GM23338 (cell line): ENCODE results near the gene PAPPA. TPM values are rescaled to one million over a fixed set of nuclear protein-coding genes. Genes with fewer than 3 reads are reported as not detected.

Source experiments
- ATAC-seq: fragments of 200-7000 bp; cut with Tn5 transposase; 3 replicates; pipeline ENCODE4 v1.9.1; 2020
- DNase-seq: peaks from one replicate; pipeline ENCODE4 v3.0.0-alpha.2; 2015; ENCODE audit warnings: low spot score
- H2AFZ ChIP-seq: fragments of 200-600 bp; sonication (generic); 2 replicates; pipeline ENCODE4 v1.8.0; 2016; ENCODE audit warnings: antibody characterized with exemption, mild to moderate bottlenecking, moderate library complexity
- H3F3A ChIP-seq: fragments of 200-600 bp; sonication (generic); replicated peaks from 2 replicates; pipeline ENCODE4 v1.8.0; 2017; ENCODE audit warnings: antibody characterized with exemption, mixed run types, low read depth
- H3K27ac ChIP-seq: fragments of 200-600 bp; sonication (generic); 2 replicates; pipeline ENCODE4 v1.6.1; 2016; ENCODE audit warnings: low read depth
- H3K27me3 ChIP-seq: fragments of 200-600 bp; sonication (generic); 2 replicates; pipeline ENCODE4 v1.8.0; 2016; ENCODE audit warnings: mild to moderate bottlenecking, mixed run types, moderate library complexity; ENCODE audit not compliant: insufficient read depth
- H3K36me3 ChIP-seq: fragments of 200-600 bp; sonication (generic); 2 replicates; pipeline ENCODE4 v1.8.0; 2016; ENCODE audit warnings: mild to moderate bottlenecking; ENCODE audit not compliant: insufficient read depth
- H3K4me1 ChIP-seq: fragments of 200-600 bp; sonication (generic); 2 replicates; pipeline ENCODE4 v1.8.0; 2016; ENCODE audit warnings: mild to moderate bottlenecking, moderate library complexity; ENCODE audit not compliant: insufficient read depth
- H3K4me2 ChIP-seq: fragments of 200-600 bp; sonication (generic); 2 replicates; pipeline ENCODE4 v1.7.1; 2017; ENCODE audit warnings: mixed run types
- H3K4me3 ChIP-seq: fragments of 200-600 bp; sonication (generic); 2 replicates; pipeline ENCODE4 v1.6.1; 2016; ENCODE audit warnings: mixed run types
- H3K79me2 ChIP-seq: fragments of 200-600 bp; sonication (generic); replicated peaks from 2 replicates; pipeline ENCODE4 v1.8.0; 2017; ENCODE audit warnings: mild to moderate bottlenecking; ENCODE audit not compliant: insufficient read depth
- H3K9me2 ChIP-seq: fragments of 200-600 bp; sonication (generic); 2 replicates; pipeline ENCODE4 v1.8.0; 2017; ENCODE audit not compliant: insufficient read depth
- H4K20me1 ChIP-seq: fragments of 200-600 bp; sonication (generic); replicated peaks from 2 replicates; pipeline ENCODE4 v1.8.0; 2017; ENCODE audit warnings: mild to moderate bottlenecking; ENCODE audit not compliant: insufficient read depth
- H3K27ac Mint-ChIP-seq: 2 replicates; pipeline ENCODE4 v1.8.0; 2020; ENCODE audit warnings: inconsistent platforms, mild to moderate bottlenecking, moderate library complexity, mixed read lengths
- H3K27me3 Mint-ChIP-seq: 3 replicates; pipeline ENCODE4 v1.8.0; 2022; ENCODE audit warnings: low read depth, mild to moderate bottlenecking, moderate library complexity, mixed read lengths, inconsistent platforms; ENCODE audit not compliant: insufficient read depth, poor library complexity
- H3K36me3 Mint-ChIP-seq: 3 replicates; pipeline ENCODE4 v1.8.0; 2021; ENCODE audit warnings: low read depth, mild to moderate bottlenecking, inconsistent platforms, moderate library complexity, mixed read lengths
- H3K4me1 Mint-ChIP-seq: 3 replicates; pipeline ENCODE4 v1.8.0; 2020; ENCODE audit warnings: mild to moderate bottlenecking, inconsistent platforms, mixed read lengths
- H3K4me3 Mint-ChIP-seq: 3 replicates; pipeline ENCODE4 v1.8.0; 2021; ENCODE audit warnings: moderate library complexity, mild to moderate bottlenecking, inconsistent platforms, mixed read lengths
- H3K9me3 Mint-ChIP-seq: 3 replicates; pipeline ENCODE4 v1.8.0; 2020; ENCODE audit warnings: moderate library complexity, mild to moderate bottlenecking, inconsistent platforms, mixed read lengths
- CREB1 ChIP-seq: fragments of 250-450 bp; sonication (Bioruptor Pico); IDR thresholded peaks from 2 replicates; pipeline ENCODE4 v1.5.0; 2020; ENCODE audit warnings: low read depth, mild to moderate bottlenecking, moderate library complexity
- EZH2 ChIP-seq: fragments of 200-600 bp; sonication (generic); IDR thresholded peaks from one replicate; pipeline ENCODE4 v1.8.0; 2017; ENCODE audit warnings: antibody characterized with exemption, mild to moderate bottlenecking, low read depth; ENCODE audit not compliant: unreplicated experiment
- EZH2phosphoT487 ChIP-seq: fragments of 200-600 bp; sonication (generic); IDR thresholded peaks from one replicate; pipeline ENCODE4 v1.8.1; 2018; ENCODE audit warnings: antibody characterized with exemption; ENCODE audit not compliant: unreplicated experiment
- JUNB ChIP-seq: IDR thresholded peaks from one replicate; pipeline ENCODE4 v1.6.1; 2016; ENCODE audit warnings: antibody characterized with exemption; ENCODE audit not compliant: unreplicated experiment
- NANOG ChIP-seq: IDR thresholded peaks from 2 replicates; pipeline ENCODE4 v1.6.1; 2016; ENCODE audit warnings: antibody characterized with exemption, borderline replicate concordance
- POLR2AphosphoS5 ChIP-seq: IDR thresholded peaks from 2 replicates; pipeline ENCODE4 v1.6.1; 2016; ENCODE audit warnings: antibody characterized with exemption, low read depth
- STAT1 ChIP-seq: IDR thresholded peaks from one replicate; pipeline ENCODE4 v1.6.1; 2016; ENCODE audit warnings: antibody characterized with exemption; ENCODE audit not compliant: unreplicated experiment
- ZNF114 ChIP-seq: fragments of 250-450 bp; sonication (Bioruptor Pico); IDR thresholded peaks from 2 replicates; pipeline ENCODE4 v1.5.0; 2020; ENCODE audit warnings: mild to moderate bottlenecking, moderate library complexity
- ZNF331 ChIP-seq: fragments of 250-450 bp; sonication (Bioruptor Pico); IDR thresholded peaks from 2 replicates; pipeline ENCODE4 v1.5.0; 2020; ENCODE audit warnings: low read depth, mild to moderate bottlenecking, moderate library complexity
- polyA plus RNA-seq: library from polyadenylated mRNA; unstranded; fragments of >200 nt; fragmentation: Nextera tagmentation; extraction: Ambion mirVana; gene quantifications from 2 replicates; pipeline ENCODE4 v1.2.1, GENCODE V29; 2016
- total RNA-seq: library from RNA; depleted of rRNA; stranded (reverse); fragments of >200 nt; shearing (Covaris generic); gene quantifications from 2 replicates; pipeline ENCODE4 v1.2.3, GENCODE V29; 2014
- TF ChIP-seq, protein P1 (sequence below): IDR thresholded peaks from 2 replicates; pipeline ENCODE4 v1.6.1; 2016; ENCODE audit warnings: antibody characterized with exemption
- TF ChIP-seq, protein P2 (sequence below): IDR thresholded peaks from one replicate; pipeline ENCODE4 v1.6.1; 2018; ENCODE audit warnings: antibody characterized with exemption; ENCODE audit not compliant: unreplicated experiment
- TF ChIP-seq, protein P3 (sequence below), 2 experiments: fragments of 200-600 bp in 1 of 2; sonication (generic) in 1 of 2; conservative IDR thresholded peaks; 2 replicates each; pipeline versions ENCODE4 v1.5.1 to v1.6.1; 2016 to 2017; ENCODE audit warnings: antibody characterized with exemption in 2 of 2, low read depth in 2 of 2, mild to moderate bottlenecking in 2 of 2, moderate library complexity in 1 of 2
- TF ChIP-seq, protein P4 (sequence below): fragments of 250-450 bp; sonication (Bioruptor Pico); IDR thresholded peaks from 2 replicates; pipeline ENCODE4 v1.5.0; 2020; ENCODE audit warnings: mild to moderate bottlenecking, moderate library complexity

PAPPA gene
- total and polyA plus RNA-seq, 2 experiments from 2014 or later = 0.38 to 0.66 TPM

DNA sequence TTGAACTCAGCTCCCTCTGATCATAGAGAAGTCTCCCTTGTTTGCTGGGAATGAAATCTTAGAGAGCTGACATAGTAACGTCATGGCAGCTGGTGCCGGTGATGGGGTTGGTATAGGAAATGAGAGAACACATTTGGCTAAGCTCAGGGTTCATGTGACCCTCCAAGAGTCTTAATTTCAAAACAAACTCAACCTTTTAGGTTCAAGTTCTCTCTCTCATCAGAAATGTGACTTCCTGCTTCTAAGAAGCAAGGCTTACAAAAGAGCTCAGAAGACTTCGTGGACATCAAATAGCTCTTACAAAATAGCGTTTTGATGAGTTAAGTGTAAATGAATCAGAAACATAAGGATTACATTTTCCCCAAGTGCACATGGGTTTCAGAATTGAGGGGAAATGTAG lies 97.3 kb downstream of the PAPPA start:
- H2AFZ ChIP-seq = no peak overlapping the region
- Mint-ChIP-seq H3K4me1 (no peaks in the 10 kb centered on the region), H3K4me3 (no peak overlapping the region), H3K36me3 (no peaks in the 10 kb centered on the region), H3K27me3 (no peaks in the 10 kb centered on the region), H3K9me3 (no peaks in the 10 kb centered on the region), H3K27ac (no peak overlapping the region)
- no peaks in the 10 kb centered on the region for H3F3A ChIP-seq
- no peak overlapping the region for H3K4me2 ChIP-seq
- ATAC-seq (no peak), DNase-seq (no peak)
- no peaks in the 10 kb centered on the region for H3K36me3 ChIP-seq
- no peak overlapping the region for H3K27ac ChIP-seq
- no peaks in the 10 kb centered on the region for H3K27me3 ChIP-seq
- H3K79me2 ChIP-seq = no peaks in the 10 kb centered on the region
- no peaks in the 10 kb centered on the region for H3K4me1 ChIP-seq
- TF ChIP-seq, protein P1, sequence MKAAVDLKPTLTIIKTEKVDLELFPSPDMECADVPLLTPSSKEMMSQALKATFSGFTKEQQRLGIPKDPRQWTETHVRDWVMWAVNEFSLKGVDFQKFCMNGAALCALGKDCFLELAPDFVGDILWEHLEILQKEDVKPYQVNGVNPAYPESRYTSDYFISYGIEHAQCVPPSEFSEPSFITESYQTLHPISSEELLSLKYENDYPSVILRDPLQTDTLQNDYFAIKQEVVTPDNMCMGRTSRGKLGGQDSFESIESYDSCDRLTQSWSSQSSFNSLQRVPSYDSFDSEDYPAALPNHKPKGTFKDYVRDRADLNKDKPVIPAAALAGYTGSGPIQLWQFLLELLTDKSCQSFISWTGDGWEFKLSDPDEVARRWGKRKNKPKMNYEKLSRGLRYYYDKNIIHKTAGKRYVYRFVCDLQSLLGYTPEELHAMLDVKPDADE = no peak
- TF ChIP-seq JUNB (no peak), ZNF331 (no peak), EZH2phosphoT487 (no peak), NANOG (no peak), EZH2 (no peak), STAT1 (no peak), ZNF114 (CRISPR knock-in tag) (no peak), POLR2AphosphoS5 (no peak), CREB1 (no peak)
- TF ChIP-seq, protein P2, sequence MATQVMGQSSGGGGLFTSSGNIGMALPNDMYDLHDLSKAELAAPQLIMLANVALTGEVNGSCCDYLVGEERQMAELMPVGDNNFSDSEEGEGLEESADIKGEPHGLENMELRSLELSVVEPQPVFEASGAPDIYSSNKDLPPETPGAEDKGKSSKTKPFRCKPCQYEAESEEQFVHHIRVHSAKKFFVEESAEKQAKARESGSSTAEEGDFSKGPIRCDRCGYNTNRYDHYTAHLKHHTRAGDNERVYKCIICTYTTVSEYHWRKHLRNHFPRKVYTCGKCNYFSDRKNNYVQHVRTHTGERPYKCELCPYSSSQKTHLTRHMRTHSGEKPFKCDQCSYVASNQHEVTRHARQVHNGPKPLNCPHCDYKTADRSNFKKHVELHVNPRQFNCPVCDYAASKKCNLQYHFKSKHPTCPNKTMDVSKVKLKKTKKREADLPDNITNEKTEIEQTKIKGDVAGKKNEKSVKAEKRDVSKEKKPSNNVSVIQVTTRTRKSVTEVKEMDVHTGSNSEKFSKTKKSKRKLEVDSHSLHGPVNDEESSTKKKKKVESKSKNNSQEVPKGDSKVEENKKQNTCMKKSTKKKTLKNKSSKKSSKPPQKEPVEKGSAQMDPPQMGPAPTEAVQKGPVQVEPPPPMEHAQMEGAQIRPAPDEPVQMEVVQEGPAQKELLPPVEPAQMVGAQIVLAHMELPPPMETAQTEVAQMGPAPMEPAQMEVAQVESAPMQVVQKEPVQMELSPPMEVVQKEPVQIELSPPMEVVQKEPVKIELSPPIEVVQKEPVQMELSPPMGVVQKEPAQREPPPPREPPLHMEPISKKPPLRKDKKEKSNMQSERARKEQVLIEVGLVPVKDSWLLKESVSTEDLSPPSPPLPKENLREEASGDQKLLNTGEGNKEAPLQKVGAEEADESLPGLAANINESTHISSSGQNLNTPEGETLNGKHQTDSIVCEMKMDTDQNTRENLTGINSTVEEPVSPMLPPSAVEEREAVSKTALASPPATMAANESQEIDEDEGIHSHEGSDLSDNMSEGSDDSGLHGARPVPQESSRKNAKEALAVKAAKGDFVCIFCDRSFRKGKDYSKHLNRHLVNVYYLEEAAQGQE = no peak
- TF ChIP-seq, protein P3, sequence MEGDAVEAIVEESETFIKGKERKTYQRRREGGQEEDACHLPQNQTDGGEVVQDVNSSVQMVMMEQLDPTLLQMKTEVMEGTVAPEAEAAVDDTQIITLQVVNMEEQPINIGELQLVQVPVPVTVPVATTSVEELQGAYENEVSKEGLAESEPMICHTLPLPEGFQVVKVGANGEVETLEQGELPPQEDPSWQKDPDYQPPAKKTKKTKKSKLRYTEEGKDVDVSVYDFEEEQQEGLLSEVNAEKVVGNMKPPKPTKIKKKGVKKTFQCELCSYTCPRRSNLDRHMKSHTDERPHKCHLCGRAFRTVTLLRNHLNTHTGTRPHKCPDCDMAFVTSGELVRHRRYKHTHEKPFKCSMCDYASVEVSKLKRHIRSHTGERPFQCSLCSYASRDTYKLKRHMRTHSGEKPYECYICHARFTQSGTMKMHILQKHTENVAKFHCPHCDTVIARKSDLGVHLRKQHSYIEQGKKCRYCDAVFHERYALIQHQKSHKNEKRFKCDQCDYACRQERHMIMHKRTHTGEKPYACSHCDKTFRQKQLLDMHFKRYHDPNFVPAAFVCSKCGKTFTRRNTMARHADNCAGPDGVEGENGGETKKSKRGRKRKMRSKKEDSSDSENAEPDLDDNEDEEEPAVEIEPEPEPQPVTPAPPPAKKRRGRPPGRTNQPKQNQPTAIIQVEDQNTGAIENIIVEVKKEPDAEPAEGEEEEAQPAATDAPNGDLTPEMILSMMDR (conservative IDR thresholded peaks at IDR 0.05; ENCODE audit: low read depth in 2 of 2) = no peak
- TF ChIP-seq, protein P4, sequence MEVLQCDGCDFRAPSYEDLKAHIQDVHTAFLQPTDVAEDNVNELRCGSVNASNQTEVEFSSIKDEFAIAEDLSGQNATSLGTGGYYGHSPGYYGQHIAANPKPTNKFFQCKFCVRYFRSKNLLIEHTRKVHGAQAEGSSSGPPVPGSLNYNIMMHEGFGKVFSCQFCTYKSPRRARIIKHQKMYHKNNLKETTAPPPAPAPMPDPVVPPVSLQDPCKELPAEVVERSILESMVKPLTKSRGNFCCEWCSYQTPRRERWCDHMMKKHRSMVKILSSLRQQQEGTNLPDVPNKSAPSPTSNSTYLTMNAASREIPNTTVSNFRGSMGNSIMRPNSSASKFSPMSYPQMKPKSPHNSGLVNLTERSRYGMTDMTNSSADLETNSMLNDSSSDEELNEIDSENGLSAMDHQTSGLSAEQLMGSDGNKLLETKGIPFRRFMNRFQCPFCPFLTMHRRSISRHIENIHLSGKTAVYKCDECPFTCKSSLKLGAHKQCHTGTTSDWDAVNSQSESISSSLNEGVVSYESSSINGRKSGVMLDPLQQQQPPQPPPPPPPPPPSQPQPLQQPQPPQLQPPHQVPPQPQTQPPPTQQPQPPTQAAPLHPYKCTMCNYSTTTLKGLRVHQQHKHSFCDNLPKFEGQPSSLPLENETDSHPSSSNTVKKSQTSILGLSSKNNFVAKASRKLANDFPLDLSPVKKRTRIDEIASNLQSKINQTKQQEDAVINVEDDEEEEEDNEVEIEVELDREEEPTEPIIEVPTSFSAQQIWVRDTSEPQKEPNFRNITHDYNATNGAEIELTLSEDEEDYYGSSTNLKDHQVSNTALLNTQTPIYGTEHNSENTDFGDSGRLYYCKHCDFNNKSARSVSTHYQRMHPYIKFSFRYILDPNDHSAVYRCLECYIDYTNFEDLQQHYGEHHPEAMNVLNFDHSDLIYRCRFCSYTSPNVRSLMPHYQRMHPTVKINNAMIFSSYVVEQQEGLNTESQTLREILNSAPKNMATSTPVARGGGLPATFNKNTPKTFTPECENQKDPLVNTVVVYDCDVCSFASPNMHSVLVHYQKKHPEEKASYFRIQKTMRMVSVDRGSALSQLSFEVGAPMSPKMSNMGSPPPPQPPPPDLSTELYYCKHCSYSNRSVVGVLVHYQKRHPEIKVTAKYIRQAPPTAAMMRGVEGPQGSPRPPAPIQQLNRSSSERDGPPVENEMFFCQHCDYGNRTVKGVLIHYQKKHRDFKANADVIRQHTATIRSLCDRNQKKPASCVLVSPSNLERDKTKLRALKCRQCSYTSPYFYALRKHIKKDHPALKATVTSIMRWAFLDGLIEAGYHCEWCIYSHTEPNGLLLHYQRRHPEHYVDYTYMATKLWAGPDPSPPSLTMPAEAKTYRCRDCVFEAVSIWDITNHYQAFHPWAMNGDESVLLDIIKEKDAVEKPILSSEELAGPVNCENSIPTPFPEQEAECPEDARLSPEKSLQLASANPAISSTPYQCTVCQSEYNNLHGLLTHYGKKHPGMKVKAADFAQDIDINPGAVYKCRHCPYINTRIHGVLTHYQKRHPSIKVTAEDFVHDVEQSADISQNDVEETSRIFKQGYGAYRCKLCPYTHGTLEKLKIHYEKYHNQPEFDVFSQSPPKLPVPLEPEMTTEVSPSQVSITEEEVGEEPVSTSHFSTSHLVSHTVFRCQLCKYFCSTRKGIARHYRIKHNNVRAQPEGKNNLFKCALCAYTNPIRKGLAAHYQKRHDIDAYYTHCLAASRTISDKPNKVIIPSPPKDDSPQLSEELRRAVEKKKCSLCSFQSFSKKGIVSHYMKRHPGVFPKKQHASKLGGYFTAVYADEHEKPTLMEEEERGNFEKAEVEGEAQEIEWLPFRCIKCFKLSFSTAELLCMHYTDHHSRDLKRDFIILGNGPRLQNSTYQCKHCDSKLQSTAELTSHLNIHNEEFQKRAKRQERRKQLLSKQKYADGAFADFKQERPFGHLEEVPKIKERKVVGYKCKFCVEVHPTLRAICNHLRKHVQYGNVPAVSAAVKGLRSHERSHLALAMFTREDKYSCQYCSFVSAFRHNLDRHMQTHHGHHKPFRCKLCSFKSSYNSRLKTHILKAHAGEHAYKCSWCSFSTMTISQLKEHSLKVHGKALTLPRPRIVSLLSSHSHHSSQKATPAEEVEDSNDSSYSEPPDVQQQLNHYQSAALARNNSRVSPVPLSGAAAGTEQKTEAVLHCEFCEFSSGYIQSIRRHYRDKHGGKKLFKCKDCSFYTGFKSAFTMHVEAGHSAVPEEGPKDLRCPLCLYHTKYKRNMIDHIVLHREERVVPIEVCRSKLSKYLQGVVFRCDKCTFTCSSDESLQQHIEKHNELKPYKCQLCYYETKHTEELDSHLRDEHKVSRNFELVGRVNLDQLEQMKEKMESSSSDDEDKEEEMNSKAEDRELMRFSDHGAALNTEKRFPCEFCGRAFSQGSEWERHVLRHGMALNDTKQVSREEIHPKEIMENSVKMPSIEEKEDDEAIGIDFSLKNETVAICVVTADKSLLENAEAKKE (CRISPR knock-in tag) = no peak
- H3K9me2 ChIP-seq = no peaks in the 10 kb centered on the region; the same call in 1 of the 2 replicates
- no peaks in the 10 kb centered on the region for H4K20me1 ChIP-seq
- no peak overlapping the region for H3K4me3 ChIP-seq
